Endothelial cell of umbilical vein (primary cell): ENCODE results near the gene USP12. TPM values are rescaled to one million over a fixed set of nuclear protein-coding genes. Genes with fewer than 3 reads are reported as not detected.

Source experiments
- BruUV-seq: library from RNA; stranded (reverse); fragments of 400-500 nt; replicated peaks from 2 replicates; lab custom pipeline; 2021; lab: Mats Ljungman, UMichigan
- CTCF ChIA-PET: fragments of 300-600, 350-600 bp; sonication (Branson Sonifier 250); formaldehyde crosslinking; loops from one replicate; lab custom pipeline; 2021; ENCODE audit warnings: antibody characterized with exemption, inconsistent platforms; lab: Charles Lee
- POLR2A ChIA-PET: fragments of 300-600, 350-600 bp; sonication (Branson Sonifier 250); formaldehyde crosslinking; loops from one replicate; lab custom pipeline; 2021; ENCODE audit warnings: antibody characterized with exemption, inconsistent platforms; lab: Charles Lee
- DNase-seq: peaks from one replicate; pipeline ENCODE4 v3.0.0-alpha.2; 2011; ENCODE audit warnings: low read depth, low spot score
- FAIRE-seq: peaks from 2 replicates; lab custom pipeline; 2011; peaks lifted over from hg19 to GRCh38; lab: Jason Lieb, UNC
- H2AFZ ChIP-seq: 2 replicates; pipeline ENCODE4 v1.6.0; 2012; ENCODE audit warnings: low read depth, low read length, control low read depth, inconsistent platforms
- H3K27ac ChIP-seq: 2 replicates; pipeline ENCODE4 v1.5.1; 2011; ENCODE audit warnings: low read depth, mild to moderate bottlenecking, control low read depth, low read length, moderate library complexity; ENCODE audit not compliant: insufficient read depth
- H3K27me3 ChIP-seq, 2 experiments: 2 replicates each; pipeline versions ENCODE4 v1.6.0 to v1.6.1; 2011; ENCODE audit warnings: low read length in 2 of 2, mixed read lengths in 1 of 2; ENCODE audit not compliant: control insufficient read depth in 2 of 2, insufficient read depth in 2 of 2
- H3K36me3 ChIP-seq, 2 experiments: 2 replicates in 1 of 2; 3 replicates in 1 of 2; pipeline ENCODE4 v1.5.1; 2011; ENCODE audit warnings: low read length in 2 of 2, mild to moderate bottlenecking in 1 of 2, moderate library complexity in 1 of 2; ENCODE audit not compliant: control insufficient read depth in 2 of 2, insufficient read depth in 2 of 2; ENCODE audit errors: extremely low read depth in 1 of 2
- H3K4me1 ChIP-seq: 3 replicates; pipeline ENCODE4 v1.5.1; 2011; ENCODE audit warnings: mild to moderate bottlenecking, low read length; ENCODE audit not compliant: control insufficient read depth, insufficient read depth; ENCODE audit errors: extremely low read depth
- H3K4me2 ChIP-seq: 2 replicates; pipeline ENCODE4 v1.6.1; 2011; ENCODE audit warnings: low read length, control low read depth, mixed read lengths; ENCODE audit not compliant: insufficient read depth
- H3K4me3 ChIP-seq, 3 experiments: fragments of 200-600 bp in 1 of 3; sonication (generic), shearing (Covaris generic) in 1 of 3; replicated peaks in 1 of 3; 2 replicates each; pipeline ENCODE4 v1.5.1; 2011 to 2016; ENCODE audit warnings: control low read depth in 3 of 3, low read length in 3 of 3, mild to moderate bottlenecking in 2 of 3, inconsistent platforms in 1 of 3, low read depth in 1 of 3, moderate library complexity in 1 of 3; ENCODE audit not compliant: insufficient read depth in 1 of 3
- H3K79me2 ChIP-seq: 2 replicates; pipeline ENCODE4 v1.6.0; 2012; ENCODE audit warnings: low read length, inconsistent platforms; ENCODE audit not compliant: control insufficient read depth, insufficient read depth
- H3K9ac ChIP-seq: replicated peaks from 2 replicates; pipeline ENCODE3; 2011; ENCODE audit warnings: low read length, control low read depth; ENCODE audit not compliant: insufficient read depth; ENCODE audit errors: extremely low read depth
- H3K9me1 ChIP-seq: replicated peaks from 3 replicates; pipeline ENCODE4 v1.6.0; 2011; ENCODE audit warnings: mild to moderate bottlenecking, low read length; ENCODE audit not compliant: control insufficient read depth, insufficient read depth; ENCODE audit errors: extremely low read depth
- H3K9me3 ChIP-seq: replicated peaks from 2 replicates; pipeline ENCODE4 v1.5.1; 2012; ENCODE audit warnings: low read length, inconsistent platforms; ENCODE audit not compliant: control insufficient read depth, insufficient read depth
- H4K20me1 ChIP-seq: replicated peaks from 2 replicates; pipeline ENCODE3; 2011; ENCODE audit warnings: mild to moderate bottlenecking, low read length; ENCODE audit not compliant: control insufficient read depth, insufficient read depth; ENCODE audit errors: extremely low read depth
- CTCF ChIP-seq, 2 donors: IDR thresholded peaks; 1 replicate in 1 of 2; 2 replicates in 1 of 2; pipeline ENCODE4 v1.5.1; 2011; ENCODE audit warnings: low read length in 2 of 2, mild to moderate bottlenecking in 2 of 2, moderate library complexity in 2 of 2, control low read depth in 1 of 2, inconsistent platforms in 1 of 2, low read depth in 1 of 2; ENCODE audit not compliant: insufficient read depth in 1 of 2; ENCODE audit errors: extremely low read depth in 1 of 2
- GATA2 ChIP-seq: IDR thresholded peaks from 2 replicates; pipeline ENCODE4 v1.7.0; 2011; ENCODE audit warnings: low read depth, mild to moderate bottlenecking, moderate library complexity, mixed read lengths, low read length; ENCODE audit not compliant: insufficient read length, insufficient read depth
- MYC ChIP-seq: IDR thresholded peaks from one replicate; pipeline ENCODE4 v1.6.1; 2011; ENCODE audit warnings: mild to moderate bottlenecking, low read depth, low read length
- POLR2A ChIP-seq: IDR thresholded peaks from 2 replicates; pipeline ENCODE4 v1.6.1; 2012; ENCODE audit warnings: low read depth, mild to moderate bottlenecking, control low read depth, low read length
- POLR2AphosphoS5 ChIP-seq: IDR thresholded peaks from 2 replicates; pipeline ENCODE4 v1.6.1; 2012; ENCODE audit warnings: low read depth, mild to moderate bottlenecking, control low read depth, low read length, moderate library complexity; ENCODE audit not compliant: insufficient read depth
- dilution Hi-C: fragments of 300-500 bp; cut with MboI; formaldehyde crosslinking; loops from one replicate; pipeline ENCODE4 v1.15.0; 2019; ENCODE audit warnings: low sequenced_read_pairs; ENCODE audit not compliant: extremely low pct_ligation_motif_present
- intact Hi-C: fragments of 100-400 bp; cut with micrococcal nuclease; formaldehyde crosslinking; loops from one replicate; pipeline ENCODE4 v1.10.0; 2022
- polyA plus RNA-seq, 4 experiments: library from polyadenylated mRNA; depleted of rRNA in 3 of 4; stranded (reverse) in 3 of 4; unstranded in 1 of 4; fragments of >200 nt; gene quantifications; 2 replicates each; pipeline versions ENCODE4 v1.2.1 to v1.2.3, GENCODE V29; 2011 to 2012; ENCODE audit warnings: missing spikeins in 1 of 4
- total RNA-seq: library from RNA; stranded (reverse); gene quantifications from 2 replicates; pipeline ENCODE4 v1.2.3, GENCODE V29; 2021

The USP12 gene
- total and polyA plus RNA-seq, 2 donors (not counting 3 experiments of a cell fraction or from before 2014, with no cell fraction given), result 6.2 to 33.4 TPM

DNA sequence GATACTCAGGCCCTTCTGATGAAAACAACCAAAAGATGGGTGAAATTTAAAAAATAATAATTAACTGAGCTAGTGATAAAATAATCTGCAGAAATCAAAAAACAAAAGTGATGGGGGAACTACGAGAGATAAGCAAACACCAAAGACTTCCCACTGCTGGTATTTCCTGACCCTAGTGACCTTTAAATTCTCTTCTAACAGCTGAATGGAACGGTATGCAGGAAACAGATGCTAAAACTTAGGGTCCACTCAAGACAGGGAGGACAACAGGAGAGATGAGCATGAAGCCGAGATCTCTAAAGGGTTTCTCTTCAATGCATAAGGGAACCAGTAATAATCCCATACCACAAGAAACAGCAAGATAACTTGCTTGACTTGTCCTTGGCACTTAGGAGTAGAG lies 50.8 kb downstream of the USP12 start:
- FAIRE-seq, result peak; percentile 85
- H3K27ac ChIP-seq, result no peak overlapping the region

More for the DNA sequence above, 50.8 kb downstream of the USP12 start:
- Histone ChIP-seq H3K9me3 (no peaks in the 10 kb centered on the region), H3K9me1 (no peaks in the 10 kb centered on the region), H3K9ac (no peak overlapping the region), H3K27me3 (no peaks in the 10 kb centered on the region), H3K79me2 (peaks cover 89% of the 10 kb centered on the region), H3K4me2 (peak overlapping the region; percentile 67), H3K36me3 (peaks cover 0 to 3% of the 10 kb centered on the region in 2 experiments), H4K20me1 (peaks cover 9% of the 10 kb centered on the region), H3K4me3 (no peak overlapping the region), H3K4me1 (peaks cover 9% of the 10 kb centered on the region), H2AFZ (no peak overlapping the region)
- intact Hi-C loops, result no loop called here
- TF ChIP-seq POLR2AphosphoS5 (peak; percentile 36), POLR2A (no peak), MYC (no peak), CTCF (IDR thresholded peaks at IDR 0.05; ENCODE audit: extremely low read depth in 1 of 2, insufficient read depth in 1 of 2, low read depth in 1 of 2, low read length in 2 of 2) (no peak), GATA2 (peak; percentile 19)
- POLR2A ChIA-PET, result no interaction called here
- no TSS peak for BruUV-seq
- dilution Hi-C loops, result no loop called here
- CTCF ChIA-PET, result interaction anchor here (1.0 to 1.4 kb wide), 2 partner anchors 8 to 50 kb away, joined by 3 to 5 read pairs; no protein-coding TSS in a partner anchor
- peak; percentile 55 for DNase-seq
